ENCODE results near the gene MAPKAPK2.

GRCh38 chr1:206757524-206758266 is 73.0 kb downstream of the MAPKAPK2 start:
- TF ChIP-seq ZNF384 (IDR thresholded peaks at IDR 0.05) (no peak), ARNT (IDR thresholded peaks at IDR 0.05) (no peak), NFRKB (IDR thresholded peaks at IDR 0.05) (no peak)
